ENCODE measurements around the gene NLGN1. TPM values are rescaled to one million over a fixed set of nuclear protein-coding genes. Genes with fewer than 3 reads are reported as not detected.

Gene NLGN1
- total and polyA plus RNA-seq, 9 of the 15 experiments (the other 6 are each of a cell fraction or from before 2014, with no cell fraction given), result under 0.01 to 0.01 TPM; not detected in 7

DNA sequence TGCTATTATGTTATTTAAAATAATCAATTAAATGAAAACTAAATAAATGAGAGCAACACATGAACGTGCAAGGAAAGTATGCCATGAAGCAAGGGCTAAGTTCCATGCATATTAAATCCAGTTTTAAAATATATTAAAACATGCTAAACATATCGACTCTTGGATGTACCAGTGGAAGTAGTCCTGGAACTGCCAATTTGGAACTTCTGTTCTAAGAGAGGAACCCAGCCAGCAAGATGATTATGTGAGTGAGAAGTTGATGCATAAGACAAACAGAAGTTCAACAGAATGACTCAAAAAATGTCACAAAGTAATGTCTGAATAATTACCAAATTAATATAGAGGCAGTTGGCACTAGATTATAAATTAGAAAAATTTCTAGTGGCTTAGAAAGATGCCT is 714.2 kb downstream of the NLGN1 start:
- no peak overlapping the region for H3K4me2 ChIP-seq (ENCODE audit: insufficient read depth, low read length)
- ATAC-seq (no peak), DNase-seq (ENCODE audit: extremely low read depth in 1 of 4, low spot score in 3 of 4) (no peak), FAIRE-seq (no peak)
- H4K20me1 ChIP-seq (replicated peaks; ENCODE audit: control insufficient read depth, insufficient read depth, low read length), result no peaks in the 10 kb centered on the region
- no peaks in the 10 kb centered on the region; the same call in 1 of the 2 replicates for H3K9me3 ChIP-seq (replicated peaks; ENCODE audit: control insufficient read depth, insufficient read depth, low read depth, low read length)
- no peaks in the 10 kb centered on the region for H3K27me3 ChIP-seq (ENCODE audit: control insufficient read depth in 2 of 2, insufficient read depth in 2 of 2, low read length in 2 of 2)
- ChIA-PET CTCF (ENCODE audit: low intra/inter-chr PET ratio) (no interaction called here), POLR2A (no interaction called here)
- BruUV-seq (replicated peaks), result no TSS peak
- no peaks in the 10 kb centered on the region for H3K9me1 ChIP-seq (ENCODE audit: control insufficient read depth, insufficient read depth, low read length)
- no peaks in the 10 kb centered on the region for H3K79me2 ChIP-seq (ENCODE audit: control insufficient read depth, insufficient read depth, low read length)
- H2AFZ ChIP-seq (ENCODE audit: low read depth, low read length), result no peak overlapping the region
- WGBS (ENCODE audit: insufficient coverage, low coverage, missing lambda C conversion rate), result 0% methylated on average over 2 of the region's 2 CpGs
- H3K4me1 ChIP-seq (replicated peaks in 1 of 2; ENCODE audit: control insufficient read depth in 2 of 2, insufficient read depth in 2 of 2, low read length in 2 of 2), result no peaks in the 10 kb centered on the region
- H3K27ac ChIP-seq (ENCODE audit: extremely low read depth, low read depth, low read length), result no peak overlapping the region
- TF ChIP-seq ZNF197 (CRISPR knock-in tag; IDR thresholded peaks at IDR 0.05; ENCODE audit: low read depth) (no peak), RERE (CRISPR knock-in tag; IDR thresholded peaks at IDR 0.05; ENCODE audit: borderline replicate concordance) (no peak), SIRT6 (IDR thresholded peaks at IDR 0.05; ENCODE audit: low read depth, low read length) (no peak), CTCFL (IDR thresholded peaks at IDR 0.05; ENCODE audit: borderline replicate concordance, insufficient read depth, low read depth, low read length, poor library complexity, severe bottlenecking) (no peak), POLR2A (conservative IDR thresholded peaks at IDR 0.05) (no peak), ZNF586 (CRISPR knock-in tag; conservative IDR thresholded peaks at IDR 0.05) (no peak), RUNX1 (IDR thresholded peaks at IDR 0.05; ENCODE audit: low read depth) (no peak), ZNF316 (IDR thresholded peaks at IDR 0.05) (no peak), XRCC5 (IDR thresholded peaks at IDR 0.05; ENCODE audit: low read depth, low read length) (no peak), FOXK1 (CRISPR knock-in tag; IDR thresholded peaks at IDR 0.05; ENCODE audit: borderline replicate concordance) (no peak), ZNF140 (CRISPR knock-in tag; IDR thresholded peaks at IDR 0.05) (no peak), TCF3 (CRISPR knock-in tag; IDR thresholded peaks at IDR 0.05) (no peak)
- H3K9ac ChIP-seq (ENCODE audit: insufficient read depth in 1 of 2, low read depth in 2 of 2, low read length in 2 of 2), result no peak overlapping the region
- no peaks in the 10 kb centered on the region for H3K36me3 ChIP-seq (ENCODE audit: control insufficient read depth, insufficient read depth, low read length)
- intact Hi-C loops (cut with micrococcal nuclease) (no loop called here), in situ Hi-C loops (cut with MboI) (no loop called here)
- H3K4me3 ChIP-seq, result no peak overlapping the region
